Measurements from ENCODE around the gene TAF10. TPM values are rescaled to one million over a fixed set of nuclear protein-coding genes. Genes with fewer than 3 reads are reported as not detected.
A peak's percentile ranks its signal among the peaks of the same experiment; 100 is the strongest.

The TAF10 gene
- total RNA-seq, 1 donor from 2014 or later, result 113 TPM

DNA sequence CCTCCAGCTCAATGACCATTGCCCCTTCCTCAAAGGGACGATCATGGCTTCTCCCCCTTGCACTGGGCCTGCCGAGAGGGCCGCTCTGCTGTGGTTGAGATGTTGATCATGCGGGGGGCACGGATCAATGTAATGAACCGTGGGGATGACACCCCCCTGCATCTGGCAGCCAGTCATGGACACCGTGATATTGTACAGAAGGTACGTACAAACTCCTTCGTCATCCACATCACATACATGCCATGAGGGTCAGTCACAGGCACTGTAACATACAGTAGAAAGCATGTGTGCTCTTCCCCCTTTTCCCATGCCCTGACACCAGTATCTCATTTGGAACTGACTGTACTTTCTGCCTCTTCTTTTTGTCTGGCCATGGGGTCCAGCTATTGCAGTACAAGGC, 4.0 kb downstream of the TAF10 start:
- DNase-seq (ENCODE audit: low read depth) (no peak), FAIRE-seq (no peak)
- Histone ChIP-seq H4K20me1 (ENCODE audit: insufficient read depth, low read length) (peaks cover 14% of the 10 kb centered on the region), H3K4me1 (ENCODE audit: insufficient read depth, low read length) (peaks cover 58% of the 10 kb centered on the region), H3K27ac (ENCODE audit: low read depth, low read length) (peak overlapping the region; percentile 29), H3K79me2 (ENCODE audit: insufficient read depth, low read length) (peaks cover 88% of the 10 kb centered on the region), H3K4me2 (ENCODE audit: low read length) (peak overlapping the region; percentile 97), H3K4me3 (ENCODE audit: insufficient read depth, low read depth, low read length) (no peak overlapping the region), H3K36me3 (ENCODE audit: insufficient read depth, low read length) (peaks cover 38% of the 10 kb centered on the region), H3K9ac (ENCODE audit: low read length) (peak overlapping the region; percentile 14), H3K27me3 (ENCODE audit: insufficient read depth, low read length) (no peaks in the 10 kb centered on the region), H2AFZ (ENCODE audit: low read depth, low read length) (no peak overlapping the region), H3K9me3 (ENCODE audit: insufficient read depth, low read depth, low read length) (no peaks in the 10 kb centered on the region)
- Mint-ChIP-seq H3K9me3 (ENCODE audit: unreplicated experiment) (no peaks in the 10 kb centered on the region), H3K4me1 (ENCODE audit: low read depth, unreplicated experiment) (peaks cover 38% of the 10 kb centered on the region), H3K27ac (ENCODE audit: unreplicated experiment) (peak overlapping the region; percentile 62), H3K4me3 (ENCODE audit: unreplicated experiment) (no peak overlapping the region), H3K27me3 (ENCODE audit: low read depth, unreplicated experiment) (no peaks in the 10 kb centered on the region), H3K36me3 (ENCODE audit: low read depth, unreplicated experiment) (peaks cover 20% of the 10 kb centered on the region)
- TF ChIP-seq CTCF (IDR thresholded peaks at IDR 0.05; ENCODE audit: insufficient read depth, low read depth, low read length) (no peak), EZH2 (IDR thresholded peaks at IDR 0.05; ENCODE audit: insufficient read depth, low read length) (no peak)

- peak overlapping the region; percentile 1 for H3K4me3 ChIP-seq (ENCODE audit: insufficient read depth, low read depth, low read length)
- peaks cover 57% of the 10 kb centered on the region for H3K4me1 ChIP-seq (ENCODE audit: insufficient read depth, low read length)
- no peaks in the 10 kb centered on the region for H3K27me3 Mint-ChIP-seq (ENCODE audit: low read depth, unreplicated experiment)
- H3K4me2 ChIP-seq (ENCODE audit: low read length), result peak overlapping the region; percentile 97
- TF ChIP-seq CTCF (IDR thresholded peaks at IDR 0.05; ENCODE audit: insufficient read depth, low read depth, low read length) (no peak), EZH2 (IDR thresholded peaks at IDR 0.05; ENCODE audit: insufficient read depth, low read length) (no peak)
- H3K9ac ChIP-seq (ENCODE audit: low read length), result peak overlapping the region; percentile 14
- no peaks in the 10 kb centered on the region for H3K27me3 ChIP-seq (ENCODE audit: insufficient read depth, low read length)
- H3K79me2 ChIP-seq (ENCODE audit: insufficient read depth, low read length), result peaks cover 95% of the 10 kb centered on the region
- peak overlapping the region; percentile 35 for H3K27ac Mint-ChIP-seq (ENCODE audit: unreplicated experiment)
- DNase-seq (ENCODE audit: low read depth), result peak; percentile 58
- no peak for FAIRE-seq
- H4K20me1 ChIP-seq (ENCODE audit: insufficient read depth, low read length), result peaks cover 22% of the 10 kb centered on the region
- peak overlapping the region; percentile 31 for H3K27ac ChIP-seq (ENCODE audit: low read depth, low read length)
- H3K36me3 Mint-ChIP-seq (ENCODE audit: low read depth, unreplicated experiment), result peaks cover 20% of the 10 kb centered on the region
- no peak overlapping the region for H2AFZ ChIP-seq (ENCODE audit: low read depth, low read length)
- H3K4me3 Mint-ChIP-seq (ENCODE audit: unreplicated experiment), result peak overlapping the region; percentile 58
- no peaks in the 10 kb centered on the region for H3K9me3 Mint-ChIP-seq (ENCODE audit: unreplicated experiment)
- peaks cover 38% of the 10 kb centered on the region for H3K36me3 ChIP-seq (ENCODE audit: insufficient read depth, low read length)
- H3K4me1 Mint-ChIP-seq (ENCODE audit: low read depth, unreplicated experiment), result peaks cover 40% of the 10 kb centered on the region
- H3K9me3 ChIP-seq (ENCODE audit: insufficient read depth, low read depth, low read length), result no peaks in the 10 kb centered on the region
These were observed 4.7 kb downstream of the TAF10 start for GRCh38 chr11:6607190-6607795.
